GM15510 (cell line): ENCODE measurements around the gene STEAP1.
"Not testable (repeated sequence)": the region's sequence is repeated elsewhere in the genome, so short reads cannot be mapped to it uniquely, and the experiment has no call there.

Source experiments
- POLR2A ChIP-seq: IDR thresholded peaks from 3 replicates; pipeline ENCODE4 v1.6.1; 2011; ENCODE audit warnings: borderline replicate concordance; ENCODE audit not compliant: insufficient read length; ENCODE audit errors: extremely low read depth

STEAP1 gene

DNA sequence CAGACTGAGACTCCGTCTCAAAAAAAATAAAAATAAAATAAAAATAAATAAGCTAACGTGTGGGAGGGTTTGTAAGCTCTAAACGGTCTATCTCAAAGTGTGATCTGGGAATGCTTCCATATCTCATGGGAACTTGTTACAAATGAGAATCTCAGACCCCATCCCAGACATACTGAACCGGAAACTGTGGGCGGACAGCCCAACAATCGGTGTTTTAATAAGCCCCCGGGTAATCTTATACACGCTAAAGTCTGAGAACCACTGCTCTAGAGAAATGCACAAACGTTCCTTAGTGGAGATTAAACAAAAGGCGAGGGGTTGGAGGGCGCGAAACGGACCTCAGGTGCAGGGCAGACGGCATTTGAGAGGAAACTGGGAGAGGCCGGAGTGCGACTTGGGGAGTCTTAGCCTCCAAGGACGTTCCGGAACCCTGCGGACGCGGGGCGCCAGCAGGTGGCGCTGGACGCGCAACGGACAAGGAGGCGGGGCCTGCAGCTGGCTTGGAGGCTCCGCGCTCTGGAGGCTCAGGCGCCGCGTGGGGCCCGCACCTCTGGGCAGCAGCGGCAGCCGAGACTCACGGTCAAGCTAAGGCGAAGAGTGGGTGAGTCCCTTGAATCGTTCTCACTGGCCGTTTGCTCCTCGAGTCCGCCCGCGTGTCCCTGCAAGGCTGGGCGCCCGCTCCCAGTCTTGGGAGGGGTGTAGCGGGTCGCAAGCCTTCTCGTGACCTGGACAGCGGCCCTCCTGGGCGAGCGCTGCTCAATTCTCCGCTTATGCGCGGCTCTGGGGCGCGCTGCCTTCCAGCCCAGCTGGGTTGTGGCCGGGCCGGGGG lies at the start of gene STEAP1:
Gene STEAP1, plus strand, starts transcription at position 527 of the 829 bp plus-strand sequence. CDS start 5,320 bp downstream, outside the sequence.
- not testable (repeated sequence) for TF ChIP-seq POLR2A

DNA sequence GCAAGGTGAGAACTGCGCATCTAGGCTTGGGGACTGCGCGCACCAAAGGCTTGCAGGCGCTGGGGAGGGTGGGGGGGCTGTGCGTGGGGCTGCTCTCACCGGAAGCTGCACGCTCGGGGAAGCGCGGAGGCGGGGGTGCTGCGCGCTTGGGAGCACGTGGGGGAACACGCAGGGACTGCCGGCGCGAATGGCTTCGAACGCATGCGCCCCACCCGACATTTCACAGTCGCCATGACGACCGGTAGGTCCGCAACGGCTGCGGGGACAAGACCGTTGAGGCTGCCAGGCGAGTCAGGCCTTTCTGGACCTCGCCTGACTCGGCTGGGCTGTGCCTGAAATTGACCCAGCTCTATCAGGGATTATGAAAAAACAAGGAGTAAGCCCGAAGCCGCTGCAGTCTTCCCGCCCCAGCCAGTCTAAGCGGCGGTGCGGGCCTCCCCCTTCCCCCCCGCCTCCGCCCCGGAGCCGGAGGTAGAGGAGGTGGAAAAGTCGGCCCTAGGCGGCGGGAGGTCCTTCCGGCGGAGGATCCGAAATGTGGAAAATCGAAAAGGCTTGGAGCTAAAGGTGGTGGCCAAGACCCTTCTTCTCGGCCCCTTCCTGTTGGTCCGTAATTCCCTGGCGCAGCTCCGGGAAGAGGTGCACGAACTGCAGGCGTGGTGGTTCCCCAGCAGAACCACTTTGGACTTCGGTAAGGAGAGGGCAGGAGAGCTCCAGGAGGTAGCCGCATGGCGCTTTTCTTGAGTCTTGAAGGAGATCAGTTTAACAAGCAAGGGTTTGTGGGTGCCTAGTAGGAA lies 34.9 kb upstream of the STEAP1 start:
- TF ChIP-seq POLR2A = no peak

DNA sequence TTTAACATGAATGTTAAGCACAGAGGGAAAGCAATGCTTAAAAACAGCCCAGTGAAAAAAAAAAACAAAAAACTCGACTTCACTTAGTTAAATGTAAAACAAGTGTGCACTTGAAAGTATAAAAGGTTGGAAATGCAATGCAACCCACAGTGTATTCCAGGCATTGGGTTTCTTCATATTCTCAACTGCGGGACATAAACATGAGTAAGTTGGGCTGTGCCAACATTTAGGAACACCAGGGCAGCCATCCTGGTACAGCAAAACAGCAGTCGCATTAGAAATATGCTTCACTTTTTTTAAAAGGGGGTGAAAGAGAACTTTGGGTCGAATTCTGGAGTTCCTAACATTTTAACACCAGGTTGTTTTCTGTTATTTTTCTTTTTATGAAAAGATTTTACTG lies 937 bp downstream of the STEAP1 start:
- TF ChIP-seq POLR2A = no peak

DNA sequence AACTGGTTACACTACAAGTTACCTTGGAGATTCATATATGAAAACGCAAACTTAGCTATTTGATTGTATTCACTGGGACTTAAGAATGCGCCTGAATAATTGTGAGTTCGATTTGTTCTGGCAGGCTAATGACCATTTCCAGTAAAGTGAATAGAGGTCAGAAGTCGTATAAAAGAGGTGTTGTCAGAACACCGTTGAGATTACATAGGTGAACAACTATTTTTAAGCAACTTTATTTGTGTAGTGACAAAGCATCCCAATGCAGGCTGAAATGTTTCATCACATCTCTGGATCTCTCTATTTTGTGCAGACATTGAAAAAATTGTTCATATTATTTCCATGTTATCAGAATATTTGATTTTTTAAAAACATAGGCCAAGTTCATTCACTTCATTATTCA lies 9.3 kb downstream of the STEAP1 start:
- TF ChIP-seq POLR2A = no peak

GRCh38 chr7:90165724-90166123 lies 11.5 kb downstream of the STEAP1 start:
- TF ChIP-seq POLR2A = no peak

DNA sequence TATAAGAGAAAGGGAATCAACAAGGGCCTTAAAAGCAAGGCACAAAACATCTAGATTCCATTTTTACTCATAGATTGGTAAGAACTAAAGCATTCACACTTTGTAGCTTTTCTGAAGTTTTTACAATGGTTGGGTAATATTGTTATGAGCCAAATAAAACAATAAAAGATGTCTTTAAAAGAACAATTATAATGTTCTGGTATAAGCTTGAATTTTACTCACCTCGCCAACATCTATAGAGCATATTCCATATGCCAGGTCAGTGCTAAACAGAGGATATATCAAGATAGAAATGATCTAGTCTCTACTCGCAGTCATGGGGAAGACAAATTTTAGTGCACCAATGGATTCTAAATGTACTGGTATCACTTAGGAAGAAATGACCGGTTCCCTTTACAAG lies 11.9 kb downstream of the STEAP1 start:
- TF ChIP-seq POLR2A = no peak

- TF ChIP-seq POLR2A = no peak
Observed at GRCh38 chr7:90167361-90167760, 13.1 kb downstream of the STEAP1 start.

GRCh38 chr7:90169891-90170290 lies 15.6 kb downstream of the STEAP1 start:
- no peak for TF ChIP-seq POLR2A

GRCh38 chr7:90172121-90172520 lies 17.9 kb downstream of the STEAP1 start:
- no peak for TF ChIP-seq POLR2A

DNA sequence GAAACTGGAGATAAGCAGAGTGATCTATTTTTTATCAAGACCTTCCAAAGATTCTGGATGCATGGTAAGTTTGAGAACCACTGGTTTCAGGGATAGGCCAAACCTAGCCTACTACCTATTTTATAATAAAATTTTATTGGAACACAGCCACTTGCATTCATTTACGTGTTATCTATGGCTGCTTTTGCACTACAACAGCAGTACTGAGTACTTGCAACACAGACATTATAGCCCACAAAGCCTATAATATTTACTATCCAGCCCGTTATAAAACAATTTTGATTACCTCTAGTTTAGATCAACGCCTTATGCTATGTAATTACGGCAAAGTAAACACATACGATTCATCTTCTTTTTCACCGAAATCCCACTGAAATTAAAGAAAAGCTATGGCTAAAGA lies 18.4 kb downstream of the STEAP1 start:
- TF ChIP-seq POLR2A = no peak

- TF ChIP-seq POLR2A = no peak
Observed at GRCh38 chr7:90173127-90173844, 19.0 kb downstream of the STEAP1 start.

GRCh38 chr7:90175667-90176066 lies 21.4 kb downstream of the STEAP1 start:
- TF ChIP-seq POLR2A = no peak

- TF ChIP-seq POLR2A = no peak
Observed at GRCh38 chr7:90176195-90176594, 21.9 kb downstream of the STEAP1 start.

DNA sequence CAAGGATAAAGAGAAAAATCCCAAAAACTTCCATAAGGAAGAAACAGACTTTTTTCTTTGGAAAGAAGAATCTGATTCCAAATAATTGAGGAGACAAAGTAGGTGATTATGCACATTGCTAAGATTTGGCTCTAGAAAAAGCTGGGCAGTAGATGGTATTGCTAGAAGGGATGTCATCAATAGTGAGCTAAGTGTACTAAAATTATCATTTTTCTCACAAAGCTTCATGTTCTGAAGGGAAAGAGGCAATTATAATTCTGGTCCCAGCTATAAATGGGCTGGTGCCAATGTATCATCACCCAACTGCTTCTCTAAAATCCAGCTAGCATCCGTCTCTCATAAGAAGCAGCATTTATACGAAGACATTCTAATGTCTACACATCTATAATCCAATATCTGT lies 23.9 kb downstream of the STEAP1 start:
- TF ChIP-seq POLR2A = no peak

- TF ChIP-seq POLR2A = no peak
Observed at GRCh38 chr7:90178679-90179278, 24.5 kb downstream of the STEAP1 start.
